ENCODE results near the gene CUEDC1.
"Not testable (repeated sequence)": the region's sequence is repeated elsewhere in the genome, so short reads cannot be mapped to it uniquely, and the experiment has no call there.

GRCh38 chr17:57846056-57846945, 108.9 kb downstream of the CUEDC1 start:
- TF ChIP-seq CTCF (IDR thresholded peaks at IDR 0.05; ENCODE audit: insufficient read depth, low read length); POLR2AphosphoS5 (IDR thresholded peaks at IDR 0.05; ENCODE audit: low read depth); REST (IDR thresholded peaks at IDR 0.05; ENCODE audit: insufficient replicate concordance, low read depth); GABPA (IDR thresholded peaks at IDR 0.05; ENCODE audit: low read depth): not testable (repeated sequence)

Data from HL-60 (cell line).